Stimulated activated CD4-positive, alpha-beta T cell treated with anti-CD3 and anti-CD28 coated beads, Interleukin-2, amount 100 ng/mL, for 48 hours (primary cell): ENCODE results near the gene TLE4.

Experiments
- DNase-seq, 2 donors: peaks; one replicate each; pipeline ENCODE4 v3.0.0-alpha.2; 2020

TLE4 gene

DNA sequence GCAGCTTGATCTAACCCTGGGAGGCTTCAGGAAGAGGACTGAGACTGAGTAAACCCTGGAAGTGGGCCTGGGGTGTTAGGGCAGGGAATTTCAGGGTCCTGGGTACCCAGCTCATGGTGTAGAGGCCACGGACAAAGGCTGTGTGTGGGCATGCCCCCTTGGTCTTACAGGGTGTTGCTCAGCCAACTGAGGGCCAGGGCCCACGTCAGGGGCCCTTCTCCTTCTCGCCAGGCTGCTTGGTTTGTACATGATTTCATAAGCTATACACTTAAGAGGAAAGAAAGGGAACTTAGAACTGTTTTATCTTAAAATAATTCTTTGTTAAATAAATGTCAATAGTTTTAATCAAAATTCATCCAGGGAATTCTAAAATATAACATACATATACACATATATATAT lies 95.4 kb downstream of the TLE4 start:
- DNase-seq: no peak

GRCh38 chr9:79667817-79668436 lies 96.2 kb downstream of the TLE4 start:
- DNase-seq: no peak

DNA sequence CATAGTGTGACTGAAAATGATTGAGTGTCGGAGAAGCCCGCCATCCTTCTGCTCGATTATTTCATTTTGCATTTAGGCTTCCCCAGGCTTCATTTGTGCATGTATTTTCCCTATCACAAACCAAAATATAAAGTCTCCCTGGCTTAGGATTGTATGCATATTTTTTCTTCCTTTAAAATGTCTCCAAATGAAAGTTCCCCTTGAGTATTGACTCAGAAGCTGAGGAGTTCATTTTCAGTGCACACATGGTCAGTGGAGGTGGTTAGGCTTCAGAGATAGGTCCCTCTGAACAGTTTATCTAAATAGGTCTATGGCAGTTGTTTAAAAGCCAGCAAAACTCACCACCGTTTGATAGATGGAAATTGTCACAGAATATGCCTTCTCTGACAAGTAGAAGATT lies 97.2 kb downstream of the TLE4 start:
- no peak for DNase-seq

DNA sequence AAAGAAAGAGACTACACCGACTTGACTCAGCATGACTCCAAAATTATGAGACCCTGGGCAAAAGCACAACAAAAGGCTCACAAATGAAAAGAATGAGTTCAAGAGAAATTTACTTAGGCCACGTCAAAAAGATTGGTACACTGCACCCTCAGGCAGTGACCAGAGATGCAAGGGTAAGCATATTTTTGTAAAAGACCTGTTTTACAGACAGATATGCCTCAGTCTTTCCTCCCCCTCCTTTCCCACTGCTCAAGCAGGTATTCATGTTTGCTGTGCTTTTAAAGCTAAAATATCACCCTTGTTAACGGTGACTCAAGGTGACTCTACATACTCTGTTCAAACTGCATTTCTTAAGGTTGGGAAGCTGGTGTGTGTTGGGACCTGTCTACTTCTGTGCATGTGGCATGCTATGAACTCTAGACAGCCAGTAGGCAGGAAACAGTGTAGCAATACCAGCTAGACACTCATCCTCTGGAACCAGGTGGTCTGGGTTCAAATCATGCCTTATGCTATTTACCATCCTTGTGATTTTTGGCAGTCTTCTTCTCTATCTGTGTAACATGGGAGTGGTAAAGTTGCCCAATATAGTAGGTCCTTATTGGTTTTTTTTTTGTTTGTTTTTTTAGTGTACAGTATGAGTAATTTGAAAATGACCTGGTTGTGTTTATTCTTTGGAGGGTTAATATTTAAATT lies 98.7 kb downstream of the TLE4 start:
- DNase-seq: no peak

GRCh38 chr9:79671558-79671957 lies 99.8 kb downstream of the TLE4 start:
- no peak for DNase-seq

GRCh38 chr9:79672236-79672635 lies 100.5 kb downstream of the TLE4 start:
- DNase-seq: no peak

- no peak for DNase-seq
Measured at GRCh38 chr9:79672891-79673290, 101.1 kb downstream of the TLE4 start.

DNA sequence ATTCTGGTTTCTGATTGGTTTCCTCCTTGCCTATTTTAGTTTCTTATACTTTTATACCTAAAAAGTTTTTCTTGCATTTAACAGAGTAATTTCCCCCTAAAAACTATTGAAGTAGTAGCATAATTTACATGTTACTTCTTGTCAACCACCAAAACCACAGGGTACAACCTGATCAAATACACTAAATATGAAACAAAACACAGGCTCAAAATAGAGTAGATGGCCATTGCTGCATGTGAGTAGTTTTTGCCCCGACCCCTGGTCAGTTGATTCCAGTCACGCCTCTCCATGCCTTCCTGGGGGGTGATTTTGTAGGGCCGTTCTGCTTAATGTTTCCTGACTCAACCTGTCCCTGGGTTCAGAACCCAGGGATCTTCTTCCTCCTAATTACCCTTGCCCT lies 101.8 kb downstream of the TLE4 start:
- DNase-seq: no peak

GRCh38 chr9:79674052-79674777 lies 102.5 kb downstream of the TLE4 start:
- DNase-seq: no peak

- no peak for DNase-seq
Measured at GRCh38 chr9:79681576-79681975, 109.8 kb downstream of the TLE4 start.

DNA sequence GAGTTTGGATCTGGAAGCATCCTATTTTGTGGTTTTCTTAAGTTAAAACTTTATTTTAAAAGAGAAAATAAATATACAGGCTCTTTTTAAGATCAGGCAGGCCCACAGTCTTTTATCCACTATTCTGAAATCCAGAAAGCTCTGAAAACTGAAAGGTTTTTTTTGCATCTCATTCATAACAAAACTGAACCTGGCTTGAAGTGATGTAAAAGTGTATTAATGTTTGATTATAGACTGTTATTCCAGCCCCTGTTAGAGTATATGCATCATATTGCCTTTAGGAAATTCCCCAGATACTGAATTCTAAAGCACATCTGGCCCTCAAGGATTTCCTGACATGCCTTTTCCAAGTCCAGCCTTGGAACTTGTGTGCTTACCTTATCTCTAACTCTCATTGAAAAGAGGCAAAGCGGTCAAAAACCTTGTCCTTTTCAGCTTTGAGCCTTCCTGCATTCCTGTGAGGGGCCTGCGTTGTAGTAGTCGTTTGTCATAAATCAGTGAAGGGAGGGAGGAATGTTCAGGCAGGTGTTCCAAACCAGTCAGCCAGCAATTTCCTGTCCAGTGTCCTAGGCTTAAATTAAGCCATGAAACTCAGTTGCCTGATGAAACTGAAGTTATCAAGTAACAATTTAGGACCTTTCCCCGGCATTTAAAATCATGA lies 110.4 kb downstream of the TLE4 start:
- no peak for DNase-seq

- DNase-seq: no peak
Measured at GRCh38 chr9:79684059-79684458, 112.3 kb downstream of the TLE4 start.

DNA sequence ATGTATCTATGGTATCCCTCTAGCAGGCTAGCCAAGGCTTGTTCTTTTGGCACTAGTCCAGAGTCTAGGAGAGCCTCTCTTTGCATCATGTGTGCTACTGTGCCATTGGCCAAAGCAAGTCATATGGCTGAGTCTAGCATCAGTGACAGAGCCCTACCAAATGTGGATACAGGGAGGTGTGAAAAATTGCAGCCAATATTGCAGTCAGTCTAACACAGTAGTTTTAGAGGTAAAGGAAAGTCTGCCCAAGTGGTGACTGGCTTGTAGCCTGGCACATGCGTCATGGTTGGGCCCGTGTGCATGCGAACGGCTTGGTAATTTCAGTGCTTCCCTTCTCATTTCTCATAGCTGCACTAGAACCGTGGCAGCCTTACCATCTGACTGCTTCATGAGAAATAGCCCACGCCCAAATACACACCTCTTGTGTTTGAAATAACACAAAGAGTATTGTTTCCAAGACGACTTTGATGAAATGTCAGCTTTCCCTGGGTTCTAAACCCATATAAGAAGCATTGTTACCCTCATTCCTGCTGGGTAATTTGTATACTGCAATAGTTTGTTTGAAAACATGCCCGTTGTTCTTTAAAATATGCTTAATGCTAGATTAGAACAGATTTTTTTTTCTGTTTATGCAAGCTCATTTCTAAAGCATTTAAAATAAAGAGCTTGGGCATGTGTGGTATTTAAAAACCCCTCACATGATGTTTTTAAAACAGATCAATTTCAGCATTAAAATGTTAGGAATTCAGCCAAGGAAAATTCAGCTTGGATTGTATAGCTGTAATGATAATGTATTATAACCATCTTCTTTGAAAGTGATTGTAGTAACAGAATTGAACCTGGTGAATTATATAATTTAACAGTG lies 113.2 kb downstream of the TLE4 start:
- no peak for DNase-seq

GRCh38 chr9:79685577-79685976 lies 113.8 kb downstream of the TLE4 start:
- no peak for DNase-seq

DNA sequence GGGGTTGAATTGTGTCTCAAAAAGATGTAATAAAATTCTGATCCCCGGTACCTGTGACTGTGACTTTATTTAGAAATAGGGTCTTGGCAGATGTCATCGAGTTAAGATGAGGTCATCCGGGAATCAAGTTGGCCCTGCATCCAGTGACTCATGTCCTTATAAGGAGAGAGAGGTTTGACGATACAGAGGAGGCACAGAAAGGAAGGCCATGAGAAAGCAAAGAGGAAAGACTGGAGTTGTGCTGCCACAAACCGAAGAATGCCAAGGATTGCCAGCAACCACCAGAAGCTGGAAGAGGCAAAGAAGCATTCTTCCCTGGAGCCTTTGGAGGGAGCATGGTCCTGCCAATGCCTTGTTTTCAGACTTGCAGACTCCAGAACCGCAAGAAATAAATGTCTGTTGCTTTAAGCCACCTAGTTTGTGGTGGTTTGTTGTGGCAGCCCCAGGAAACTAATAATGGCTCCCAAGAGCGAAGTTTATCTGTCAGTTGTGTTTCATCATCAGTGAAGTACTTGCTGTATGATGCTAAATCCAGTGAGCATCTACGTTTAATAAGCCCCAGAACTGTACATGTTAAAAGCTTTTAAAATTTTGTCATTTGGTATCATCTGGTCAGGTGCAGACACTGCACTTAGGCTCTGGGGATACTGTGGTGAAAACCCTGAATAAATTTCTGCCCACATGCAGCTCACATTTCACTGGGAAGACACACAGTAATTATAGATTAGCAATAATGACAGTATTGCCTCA lies 114.8 kb downstream of the TLE4 start:
- no peak for DNase-seq

DNA sequence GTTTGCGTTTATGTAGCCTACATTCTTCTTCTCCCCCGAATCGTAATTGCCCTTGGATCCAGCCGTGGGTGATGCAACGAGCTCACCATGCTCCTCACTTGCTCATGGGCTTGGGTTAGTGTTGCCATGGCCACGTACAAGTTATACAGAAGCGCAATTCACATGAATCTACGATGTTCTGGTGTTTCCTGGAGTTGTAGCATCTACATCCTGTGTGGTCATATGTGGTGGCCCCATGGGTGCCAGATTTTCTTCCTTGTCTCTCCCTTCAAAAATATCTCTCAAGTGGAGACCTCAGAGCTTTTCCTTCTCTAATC lies 115.3 kb downstream of the TLE4 start:
- DNase-seq: no peak

DNA sequence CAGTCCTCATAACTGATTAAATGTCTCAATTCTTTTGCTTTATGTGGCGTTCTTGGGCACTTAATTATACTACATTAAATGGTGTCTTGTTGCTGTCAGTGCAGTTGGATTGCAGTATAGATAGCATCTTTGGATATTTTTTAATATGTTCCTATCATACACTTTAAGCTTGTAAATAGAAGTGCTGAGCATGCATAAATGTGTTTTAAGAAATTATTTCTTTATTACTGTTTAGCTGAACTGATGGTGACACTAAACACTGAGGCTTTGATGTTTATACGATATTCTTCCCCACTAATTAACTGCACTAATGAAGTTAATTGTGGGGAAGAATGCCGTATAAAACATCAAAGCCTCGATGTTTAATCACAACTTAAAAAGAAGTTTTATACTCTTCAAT lies 116.6 kb downstream of the TLE4 start:
- no peak for DNase-seq

DNA sequence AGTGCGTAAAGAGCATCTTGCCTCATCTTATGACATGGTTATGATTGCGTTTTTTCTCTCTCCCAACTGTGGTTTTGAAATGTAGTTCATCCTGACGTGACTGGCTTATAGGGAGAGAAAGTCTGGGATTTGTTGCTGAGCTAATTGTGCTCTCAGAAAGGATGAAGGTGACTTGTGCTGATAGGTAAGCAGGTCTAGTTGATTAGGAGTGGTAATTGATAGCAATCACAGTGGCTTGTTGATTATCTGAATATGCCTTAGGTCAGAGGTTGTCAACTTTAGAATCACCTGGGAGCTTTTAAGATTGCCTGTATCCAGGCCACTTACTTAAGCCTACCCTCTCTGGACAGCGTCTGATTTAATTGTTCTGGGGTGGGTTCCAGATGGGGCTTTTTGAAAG lies 117.8 kb downstream of the TLE4 start:
- no peak for DNase-seq

- DNase-seq: no peak
Measured at GRCh38 chr9:79691496-79691895, 119.7 kb downstream of the TLE4 start.

DNA sequence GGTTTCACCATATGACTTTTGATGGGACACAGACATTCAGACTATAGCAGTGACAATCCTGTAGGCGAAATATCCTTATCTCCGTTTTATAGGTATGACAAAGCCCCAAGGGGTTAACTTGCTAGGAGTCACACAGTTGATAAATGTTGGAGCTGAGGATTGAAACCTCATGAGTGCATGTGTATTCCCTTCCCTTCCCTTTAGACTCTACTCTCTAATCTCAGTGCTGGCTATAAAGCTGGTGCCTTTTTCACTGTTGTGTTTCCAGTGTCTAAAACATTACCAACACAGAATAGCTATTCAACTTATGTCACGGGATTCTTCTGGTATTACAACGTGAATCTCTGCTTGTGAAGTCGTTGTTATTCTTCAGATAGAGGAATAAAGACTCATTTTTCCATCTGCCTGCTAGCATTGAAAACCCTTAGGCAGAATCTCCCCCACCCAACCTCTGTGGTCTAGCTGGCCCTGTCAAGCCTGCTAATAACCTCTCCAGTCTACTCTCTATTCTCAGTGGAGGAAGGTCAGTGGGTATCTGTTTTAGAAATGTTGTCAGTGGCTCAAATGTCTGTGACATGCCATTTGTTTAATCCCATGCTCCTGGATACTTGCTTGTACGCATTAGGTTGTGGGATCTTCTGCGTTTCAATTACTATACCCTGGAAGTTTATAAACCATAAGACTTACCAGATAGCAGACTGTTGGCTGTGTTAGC lies 121.2 kb downstream of the TLE4 start:
- no peak for DNase-seq

GRCh38 chr9:79693750-79694149 lies 122.0 kb downstream of the TLE4 start:
- DNase-seq: no peak

- DNase-seq: no peak
Measured at GRCh38 chr9:79694208-79694607, 122.4 kb downstream of the TLE4 start.
